OCI-LY1 (cell line): ENCODE measurements around the gene ERBB4.

Experiments
- H2AFZ ChIP-seq: fragments of 200-600 bp; sonication (generic), shearing (Covaris generic); 2 replicates; pipeline ENCODE4 v1.6.0; 2014; ENCODE audit warnings: antibody characterized with exemption, mild to moderate bottlenecking, low read length
- H3F3A ChIP-seq: fragments of 200-600 bp; sonication (generic), shearing (Covaris generic); 2 replicates; pipeline ENCODE4 v1.6.0; 2014; ENCODE audit warnings: mild to moderate bottlenecking, antibody characterized with exemption, low read length, moderate library complexity; ENCODE audit not compliant: insufficient read depth
- H3K27ac ChIP-seq: fragments of 200-600 bp; sonication (generic); 2 replicates; pipeline ENCODE4 v1.5.1; 2014; ENCODE audit warnings: low read length, mixed run types, mild to moderate bottlenecking, low read depth; ENCODE audit not compliant: poor library complexity, severe bottlenecking
- H3K27me3 ChIP-seq: fragments of 200-600 bp; sonication (generic); 2 replicates; pipeline ENCODE4 v1.6.0; 2014; ENCODE audit warnings: antibody characterized with exemption, mild to moderate bottlenecking, low read length, moderate library complexity; ENCODE audit not compliant: insufficient read depth
- H3K36me3 ChIP-seq: fragments of 200-600 bp; sonication (generic); 2 replicates; pipeline ENCODE4 v1.6.1; 2014; ENCODE audit warnings: mild to moderate bottlenecking, antibody characterized with exemption, low read length, moderate library complexity, mixed read lengths; ENCODE audit not compliant: insufficient read depth
- H3K4me1 ChIP-seq: fragments of 200-600 bp; sonication (generic); 2 replicates; pipeline ENCODE4 v1.5.1; 2014; ENCODE audit warnings: mild to moderate bottlenecking, low read length, moderate library complexity; ENCODE audit not compliant: insufficient read depth, severe bottlenecking
- H3K4me2 ChIP-seq: fragments of 200-600 bp; sonication (generic), shearing (Covaris generic); 2 replicates; pipeline ENCODE4 v1.6.1; 2014; ENCODE audit warnings: low read length
- H3K4me3 ChIP-seq: fragments of 200-600 bp; sonication (generic); 2 replicates; pipeline ENCODE4 v1.5.1; 2014; ENCODE audit warnings: low read length, low read depth, mild to moderate bottlenecking, mixed read lengths; ENCODE audit not compliant: poor library complexity, severe bottlenecking
- H3K79me2 ChIP-seq: fragments of 200-600 bp; shearing (Covaris generic); 2 replicates; pipeline ENCODE4 v1.6.1; 2016; ENCODE audit warnings: mixed run types, low read length, mixed read lengths; ENCODE audit not compliant: insufficient read depth
- H3K9ac ChIP-seq: fragments of 200-600 bp; sonication (generic), shearing (Covaris generic); 2 replicates; pipeline ENCODE4 v1.6.1; 2014; ENCODE audit warnings: mild to moderate bottlenecking, low read length, mixed read lengths
- H3K9me2 ChIP-seq: fragments of 200-600 bp; sonication (generic), shearing (Covaris generic); 2 replicates; pipeline ENCODE4 v1.6.1; 2014; ENCODE audit warnings: low read depth, mild to moderate bottlenecking, low read length, mixed read lengths
- H3K9me3 ChIP-seq: fragments of 200-600 bp; shearing (Covaris generic); 2 replicates; pipeline ENCODE4 v1.6.1; 2014; ENCODE audit warnings: low read length, mixed read lengths
- H4K20me1 ChIP-seq: fragments of 200-600 bp; sonication (generic), shearing (Covaris generic); 2 replicates; pipeline ENCODE4 v1.6.0; 2016; ENCODE audit warnings: mild to moderate bottlenecking, low read length; ENCODE audit not compliant: insufficient read depth
- CTCF ChIP-seq: fragments of 200-600 bp; sonication (generic), shearing (Covaris generic); IDR thresholded peaks from 2 replicates; pipeline ENCODE4 v1.5.1; 2017; ENCODE audit warnings: mild to moderate bottlenecking, antibody characterized with exemption, low read length, moderate library complexity, mixed read lengths
- EZH2 ChIP-seq: fragments of 200-600 bp; sonication (generic), shearing (Covaris generic); IDR thresholded peaks from 2 replicates; pipeline ENCODE4 v1.8.0; 2017; ENCODE audit warnings: borderline replicate concordance, mixed run types, mild to moderate bottlenecking, antibody characterized with exemption, low read length, moderate library complexity, mixed read lengths

The ERBB4 gene

GRCh38 chr2:212314680-212315079 is 223.9 kb downstream of the ERBB4 start:
- no peak overlapping the region for H3K4me2 ChIP-seq
- H2AFZ ChIP-seq = no peak overlapping the region
- TF ChIP-seq CTCF (no peak), EZH2 (no peak)

GRCh38 chr2:212311807-212312404 is 226.7 kb downstream of the ERBB4 start:
- H3K9me2 ChIP-seq = no peaks in the 10 kb centered on the region
- H3K9ac ChIP-seq = no peak overlapping the region

More at GRCh38 chr2:212314680-212315079, 223.9 kb downstream of the ERBB4 start:
- Histone ChIP-seq H3K27me3 (no peaks in the 10 kb centered on the region), H3K27ac (no peak overlapping the region), H3K36me3 (no peaks in the 10 kb centered on the region), H3K4me3 (no peak overlapping the region), H3K9ac (no peak overlapping the region), H3F3A (no peaks in the 10 kb centered on the region), H3K79me2 (no peaks in the 10 kb centered on the region), H3K4me1 (no peaks in the 10 kb centered on the region), H3K9me2 (no peaks in the 10 kb centered on the region), H4K20me1 (no peaks in the 10 kb centered on the region), H3K9me3 (no peaks in the 10 kb centered on the region)

GRCh38 chr2:212299943-212300342 is 238.7 kb downstream of the ERBB4 start:
- Histone ChIP-seq H3K36me3 (no peaks in the 10 kb centered on the region), H3K27me3 (no peaks in the 10 kb centered on the region), H3K9me2 (no peaks in the 10 kb centered on the region), H3K4me3 (no peak overlapping the region), H3K9ac (no peak overlapping the region), H3K4me2 (no peak overlapping the region), H3K9me3 (no peaks in the 10 kb centered on the region), H3K4me1 (no peaks in the 10 kb centered on the region), H3K27ac (no peak overlapping the region), H3F3A (no peaks in the 10 kb centered on the region), H2AFZ (no peak overlapping the region), H4K20me1 (no peaks in the 10 kb centered on the region), H3K79me2 (no peaks in the 10 kb centered on the region)
- no peak for TF ChIP-seq EZH2
- TF ChIP-seq CTCF = no peak

More at GRCh38 chr2:212311807-212312404, 226.7 kb downstream of the ERBB4 start:
- Histone ChIP-seq H3F3A (no peaks in the 10 kb centered on the region), H2AFZ (no peak overlapping the region), H3K36me3 (no peaks in the 10 kb centered on the region), H3K79me2 (no peaks in the 10 kb centered on the region), H3K27me3 (no peaks in the 10 kb centered on the region), H4K20me1 (no peaks in the 10 kb centered on the region), H3K4me3 (no peak overlapping the region), H3K27ac (no peak overlapping the region), H3K4me2 (no peak overlapping the region), H3K9me3 (no peaks in the 10 kb centered on the region), H3K4me1 (no peaks in the 10 kb centered on the region)
- TF ChIP-seq EZH2 = no peak
- no peak for TF ChIP-seq CTCF
